Natural killer cell (primary cell): ENCODE measurements around the gene PTPN14. TPM values are rescaled to one million over a fixed set of nuclear protein-coding genes. Genes with fewer than 3 reads are reported as not detected.

Experiments
- ATAC-seq, 3 donors: fragments of 150-1000 bp in 2 of 3; fragments of 200-7000 bp in 1 of 3; cut with Tn5 transposase; 1 replicate in 1 of 3; 2 replicates in 2 of 3; pipeline ENCODE4 v1.10.0; 2021; ENCODE audit warnings: mild to moderate bottlenecking in 2 of 3, moderate library complexity in 2 of 3
- DNase-seq, 2 donors: peaks; one replicate each; pipeline versions ENCODE4 v3.0.0 to v3.0.0-alpha.2; 2013 to 2021; ENCODE audit warnings: mixed read lengths in 1 of 2
- H3K27ac ChIP-seq: one replicate; pipeline ENCODE4 v1.5.1; 2013; ENCODE audit warnings: mild to moderate bottlenecking, low read length
- H3K27me3 ChIP-seq: one replicate; pipeline ENCODE4 v1.6.1; 2013; ENCODE audit warnings: low read length; ENCODE audit not compliant: control insufficient read depth, insufficient read depth
- H3K36me3 ChIP-seq: one replicate; pipeline ENCODE4 v1.6.1; 2013; ENCODE audit warnings: low read length; ENCODE audit not compliant: control insufficient read depth, insufficient read depth
- H3K4me1 ChIP-seq: one replicate; pipeline ENCODE4 v1.6.1; 2013; ENCODE audit warnings: low read length; ENCODE audit not compliant: control insufficient read depth, insufficient read depth
- H3K4me3 ChIP-seq: one replicate; pipeline ENCODE4 v1.5.1; 2013; ENCODE audit warnings: low read length
- H3K9me3 ChIP-seq: one replicate; pipeline ENCODE4 v1.6.1; 2013; ENCODE audit warnings: low read length; ENCODE audit not compliant: control insufficient read depth, insufficient read depth
- H3K27ac Mint-ChIP-seq, 2 donors: one replicate each; pipeline ENCODE4 v1.8.0; 2022; ENCODE audit warnings: mild to moderate bottlenecking in 2 of 2, mixed read lengths in 2 of 2, moderate library complexity in 1 of 2
- H3K27me3 Mint-ChIP-seq, 2 donors: one replicate each; pipeline ENCODE4 v1.8.0; 2022; ENCODE audit warnings: low read depth in 2 of 2, mixed read lengths in 2 of 2
- H3K36me3 Mint-ChIP-seq: one replicate; pipeline ENCODE4 v1.8.0; 2022; ENCODE audit warnings: mixed read lengths
- H3K4me1 Mint-ChIP-seq, 2 donors: one replicate each; pipeline ENCODE4 v1.8.0; 2022; ENCODE audit warnings: mixed read lengths in 2 of 2
- H3K4me3 Mint-ChIP-seq: one replicate; pipeline ENCODE4 v1.8.0; 2022; ENCODE audit warnings: mild to moderate bottlenecking, moderate library complexity, mixed read lengths
- H3K9me3 Mint-ChIP-seq, 2 donors: one replicate each; pipeline ENCODE4 v1.8.0; 2022; ENCODE audit warnings: mixed read lengths in 2 of 2
- WGBS: methylation state at CpG from one replicate; pipeline ENCODE4 v1.1.7; 2013; ENCODE audit warnings: missing lambda C conversion rate; ENCODE audit not compliant: insufficient coverage; 5-methylcytosine and 5-hydroxymethylcytosine counted together
- intact Hi-C: fragments of 100-400 bp; cut with micrococcal nuclease; formaldehyde crosslinking; loops from one replicate; pipeline ENCODE4 v1.14.2; 2022
- total RNA-seq, 4 donors: library from RNA; stranded (reverse); fragments of 120-200 nt in 1 of 4; gene quantifications; one replicate each; pipeline versions ENCODE4 v1.2.3 to v1.2.4, GENCODE V29; 2013 to 2022
- TF ChIP-seq, protein P1 (sequence below): fragments of 200-600 bp; IDR thresholded peaks from one replicate; pipeline ENCODE4 v1.8.0; 2022; ENCODE audit warnings: antibody characterized with exemption

Gene PTPN14
- total RNA-seq, 3 donors from 2014 or later (not counting 1 experiment from before 2014, with no cell fraction given) = 0.02 TPM; not detected in 2

GRCh38 chr1:214445199-214445598 is 106.2 kb downstream of the PTPN14 start:
- Histone ChIP-seq H3K9me3 (no peaks in the 10 kb centered on the region), H3K4me1 (no peaks in the 10 kb centered on the region), H3K27me3 (no peaks in the 10 kb centered on the region), H3K36me3 (no peaks in the 10 kb centered on the region), H3K4me3 (no peak overlapping the region), H3K27ac (no peak overlapping the region)
- no peaks in the 10 kb centered on the region for H3K27me3 Mint-ChIP-seq
- H3K27ac Mint-ChIP-seq = no peak overlapping the region
- TF ChIP-seq, protein P1, sequence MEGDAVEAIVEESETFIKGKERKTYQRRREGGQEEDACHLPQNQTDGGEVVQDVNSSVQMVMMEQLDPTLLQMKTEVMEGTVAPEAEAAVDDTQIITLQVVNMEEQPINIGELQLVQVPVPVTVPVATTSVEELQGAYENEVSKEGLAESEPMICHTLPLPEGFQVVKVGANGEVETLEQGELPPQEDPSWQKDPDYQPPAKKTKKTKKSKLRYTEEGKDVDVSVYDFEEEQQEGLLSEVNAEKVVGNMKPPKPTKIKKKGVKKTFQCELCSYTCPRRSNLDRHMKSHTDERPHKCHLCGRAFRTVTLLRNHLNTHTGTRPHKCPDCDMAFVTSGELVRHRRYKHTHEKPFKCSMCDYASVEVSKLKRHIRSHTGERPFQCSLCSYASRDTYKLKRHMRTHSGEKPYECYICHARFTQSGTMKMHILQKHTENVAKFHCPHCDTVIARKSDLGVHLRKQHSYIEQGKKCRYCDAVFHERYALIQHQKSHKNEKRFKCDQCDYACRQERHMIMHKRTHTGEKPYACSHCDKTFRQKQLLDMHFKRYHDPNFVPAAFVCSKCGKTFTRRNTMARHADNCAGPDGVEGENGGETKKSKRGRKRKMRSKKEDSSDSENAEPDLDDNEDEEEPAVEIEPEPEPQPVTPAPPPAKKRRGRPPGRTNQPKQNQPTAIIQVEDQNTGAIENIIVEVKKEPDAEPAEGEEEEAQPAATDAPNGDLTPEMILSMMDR = no peak
- no peak for ATAC-seq
- no peaks in the 10 kb centered on the region for H3K36me3 Mint-ChIP-seq
- H3K4me3 Mint-ChIP-seq = no peak overlapping the region
- DNase-seq = no peak
- no peaks in the 10 kb centered on the region for H3K9me3 Mint-ChIP-seq
- 93% methylated on average over 3 of the region's 3 CpGs for WGBS
- intact Hi-C loops = loop anchor here (10.0 kb wide), 1 partner anchor 110 kb away; no protein-coding TSS in a partner anchor
- peaks cover 9 to 24% of the 10 kb centered on the region in 2 donors for H3K4me1 Mint-ChIP-seq

DNA sequence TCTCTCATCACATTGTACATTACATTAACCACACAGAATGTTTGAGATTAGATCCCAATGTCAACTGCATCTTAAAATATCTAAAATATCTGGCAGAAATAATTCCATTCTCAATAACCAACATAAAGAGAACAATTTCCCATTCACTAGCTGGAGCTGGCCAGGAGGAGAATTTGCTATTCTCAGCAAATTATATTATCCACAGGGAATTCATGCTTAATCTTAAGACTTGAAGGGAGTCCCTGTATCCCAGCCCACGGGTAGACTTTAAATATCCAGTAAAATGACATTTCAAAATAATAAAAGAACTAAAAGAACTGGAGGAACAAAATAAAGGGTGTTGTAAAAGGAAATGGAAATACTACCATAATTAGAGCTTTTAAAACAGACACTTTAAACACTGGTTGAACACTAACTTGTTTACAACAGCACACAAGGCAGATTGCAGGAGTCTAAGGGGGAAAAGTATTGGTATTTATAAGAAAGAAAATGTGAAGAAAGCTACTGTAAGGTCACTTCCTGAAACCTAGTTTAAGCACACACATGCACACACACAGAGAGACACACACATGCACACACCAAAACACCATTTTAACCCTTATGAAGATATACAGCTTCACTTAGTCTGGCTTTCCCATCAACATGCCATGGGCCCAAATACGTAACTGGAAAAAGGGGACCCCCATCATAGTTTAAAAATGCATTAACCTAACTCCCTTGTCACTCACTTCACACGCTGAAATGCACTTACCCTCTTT is 107.0 kb downstream of the PTPN14 start:
- Histone ChIP-seq H3K9me3 (no peaks in the 10 kb centered on the region), H3K36me3 (no peaks in the 10 kb centered on the region), H3K27me3 (no peaks in the 10 kb centered on the region), H3K4me1 (no peaks in the 10 kb centered on the region), H3K4me3 (no peak overlapping the region), H3K27ac (no peak overlapping the region)
- Mint-ChIP-seq H3K9me3 (no peaks in the 10 kb centered on the region), H3K4me1 (peaks cover 16 to 32% of the 10 kb centered on the region in 2 donors), H3K27ac (no peak overlapping the region), H3K36me3 (no peaks in the 10 kb centered on the region), H3K27me3 (peaks cover 0 to 2% of the 10 kb centered on the region in 2 donors), H3K4me3 (no peak overlapping the region)
- DNase-seq = no peak
- no peak for ATAC-seq
- WGBS = 50% methylated on average over 2 of the region's 3 CpGs
- TF ChIP-seq, protein P1 = no peak
- intact Hi-C loops = loop anchor here (10.0 kb wide), 1 partner anchor 110 kb away; no protein-coding TSS in a partner anchor

GRCh38 chr1:214441119-214441518 is 110.3 kb downstream of the PTPN14 start:
- H3K9me3 ChIP-seq = no peaks in the 10 kb centered on the region
- 23% methylated on average over 3 of the region's 3 CpGs for WGBS
- Mint-ChIP-seq H3K27ac (peak overlapping the region; percentile 8 to 56), H3K4me1 (peaks cover 28 to 41% of the 10 kb centered on the region in 2 donors), H3K27me3 (peaks cover 0 to 8% of the 10 kb centered on the region in 2 donors), H3K36me3 (no peaks in the 10 kb centered on the region), H3K4me3 (no peak overlapping the region), H3K9me3 (no peaks in the 10 kb centered on the region)
- TF ChIP-seq, protein P1 = no peak
- no peaks in the 10 kb centered on the region for H3K4me1 ChIP-seq
- peak in 1 of 2 donors; percentile 23 for DNase-seq
- peak; percentile 8 to 43 (median 28) for ATAC-seq
- H3K27ac ChIP-seq = no peak overlapping the region
- no peaks in the 10 kb centered on the region for H3K36me3 ChIP-seq
- no peaks in the 10 kb centered on the region for H3K27me3 ChIP-seq
- H3K4me3 ChIP-seq = no peak overlapping the region
- intact Hi-C loops = loop anchor here (10.0 kb wide), 1 partner anchor 106 kb away; no protein-coding TSS in a partner anchor
